ENCODE results near the gene SNX24.
"Not testable (repeated sequence)": the region's sequence is repeated elsewhere in the genome, so short reads cannot be mapped to it uniquely, and the experiment has no call there.

The SNX24 gene

GRCh38 chr5:122924719-122925395 lies 79.4 kb downstream of the SNX24 start:
- no peak for DNase-seq

DNA sequence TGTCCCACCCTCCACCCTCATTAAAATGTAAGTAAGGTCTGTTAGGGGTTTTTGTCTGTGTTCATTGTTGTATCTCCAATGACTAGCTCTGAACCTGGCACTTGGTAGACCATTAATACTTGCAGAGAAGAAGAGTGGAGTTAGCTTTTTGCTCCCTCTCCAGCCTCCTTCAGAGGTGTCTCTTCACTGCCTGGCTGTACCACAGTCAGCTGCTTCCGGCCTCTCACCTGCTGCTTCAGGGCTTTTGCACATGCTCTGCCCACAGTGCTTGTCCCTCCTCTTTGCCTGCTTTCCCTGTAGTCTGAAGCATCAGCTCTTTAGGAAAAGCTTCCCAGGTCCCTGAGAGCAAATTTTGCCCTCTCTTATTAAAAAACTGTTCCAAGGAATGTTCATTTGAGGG lies 83.6 kb downstream of the SNX24 start:
- DNase-seq = no peak

DNA sequence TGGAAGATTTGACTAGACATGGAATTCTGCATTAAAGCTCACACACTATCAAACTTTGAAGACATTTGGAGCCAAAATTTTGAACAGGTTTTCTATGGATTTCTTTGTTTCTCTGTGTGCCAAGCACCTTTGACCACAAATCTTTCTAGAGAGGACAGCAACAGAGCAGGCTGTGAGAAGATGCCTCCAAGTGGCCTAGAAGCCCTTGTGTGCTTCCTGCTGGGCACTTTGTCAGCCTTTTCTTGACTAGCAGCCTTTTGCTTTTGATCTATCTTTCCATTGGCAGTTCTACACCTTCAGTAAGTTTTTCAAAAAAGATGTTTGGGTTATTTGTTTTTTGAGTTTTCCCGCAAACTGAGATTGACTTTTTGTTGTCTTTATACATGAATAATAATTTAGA lies 84.6 kb downstream of the SNX24 start:
- no peak for DNase-seq

DNA sequence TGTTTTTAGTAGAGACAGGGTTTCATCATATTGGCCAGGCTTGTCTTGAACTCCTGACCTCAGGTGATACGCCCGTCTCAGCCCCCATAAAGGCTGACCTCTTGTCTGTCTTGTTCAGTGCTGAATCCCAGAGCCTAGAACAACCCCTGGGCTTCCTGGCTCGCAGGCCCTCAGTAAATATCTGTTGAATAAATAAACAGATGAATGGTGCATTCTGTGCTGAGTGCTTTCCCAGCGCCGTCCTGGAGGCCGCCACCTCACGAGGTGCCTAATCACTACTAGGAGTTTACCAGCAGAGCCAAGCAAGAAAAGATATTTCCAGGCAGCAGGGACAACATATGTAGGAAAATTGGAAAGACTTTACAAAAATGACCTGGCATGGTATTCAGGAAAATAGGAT lies 88.5 kb downstream of the SNX24 start:
- DNase-seq = no peak

DNA sequence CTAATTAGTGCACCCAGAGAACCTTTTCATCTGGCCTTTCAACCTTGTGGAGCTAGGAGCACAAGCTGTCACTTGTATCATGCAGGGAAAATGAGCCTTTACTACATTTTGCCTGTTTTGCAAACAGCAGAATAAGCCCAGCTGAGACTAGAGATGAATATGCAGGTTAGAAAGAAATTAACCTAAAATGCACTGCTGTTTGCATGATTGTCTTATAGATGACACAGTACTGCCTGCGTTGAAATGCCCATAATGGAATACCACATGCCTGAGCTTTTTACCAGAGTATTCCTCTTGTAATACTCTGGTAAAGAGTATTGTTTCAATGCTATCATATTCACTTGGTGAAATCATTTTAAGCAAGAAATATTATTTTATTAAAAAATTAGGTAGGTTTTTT lies 90.7 kb downstream of the SNX24 start:
- DNase-seq = no peak

GRCh38 chr5:122937914-122938313 lies 92.5 kb downstream of the SNX24 start:
- no peak for DNase-seq

DNA sequence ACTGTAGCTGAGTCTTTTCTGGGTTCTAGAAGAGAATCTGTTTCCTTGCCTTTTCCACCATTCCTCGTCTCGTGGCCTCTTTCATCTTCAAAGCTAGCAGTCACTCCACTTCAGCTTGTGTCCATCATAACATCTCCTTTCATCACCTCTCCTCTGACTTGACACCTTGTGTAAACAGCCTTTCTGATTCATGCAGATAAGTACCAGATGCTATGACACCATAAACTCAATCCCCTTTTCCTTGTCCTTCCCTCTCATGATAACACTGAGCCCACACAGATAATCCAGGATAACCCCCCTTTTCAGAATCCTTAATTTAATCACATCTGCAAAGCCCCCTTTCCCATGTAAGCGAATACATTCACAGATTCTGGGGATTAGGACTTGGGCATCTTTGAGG lies 95.5 kb downstream of the SNX24 start:
- no peak for DNase-seq

- DNase-seq = no peak
Measured at GRCh38 chr5:122941737-122942136, 96.3 kb downstream of the SNX24 start.

DNA sequence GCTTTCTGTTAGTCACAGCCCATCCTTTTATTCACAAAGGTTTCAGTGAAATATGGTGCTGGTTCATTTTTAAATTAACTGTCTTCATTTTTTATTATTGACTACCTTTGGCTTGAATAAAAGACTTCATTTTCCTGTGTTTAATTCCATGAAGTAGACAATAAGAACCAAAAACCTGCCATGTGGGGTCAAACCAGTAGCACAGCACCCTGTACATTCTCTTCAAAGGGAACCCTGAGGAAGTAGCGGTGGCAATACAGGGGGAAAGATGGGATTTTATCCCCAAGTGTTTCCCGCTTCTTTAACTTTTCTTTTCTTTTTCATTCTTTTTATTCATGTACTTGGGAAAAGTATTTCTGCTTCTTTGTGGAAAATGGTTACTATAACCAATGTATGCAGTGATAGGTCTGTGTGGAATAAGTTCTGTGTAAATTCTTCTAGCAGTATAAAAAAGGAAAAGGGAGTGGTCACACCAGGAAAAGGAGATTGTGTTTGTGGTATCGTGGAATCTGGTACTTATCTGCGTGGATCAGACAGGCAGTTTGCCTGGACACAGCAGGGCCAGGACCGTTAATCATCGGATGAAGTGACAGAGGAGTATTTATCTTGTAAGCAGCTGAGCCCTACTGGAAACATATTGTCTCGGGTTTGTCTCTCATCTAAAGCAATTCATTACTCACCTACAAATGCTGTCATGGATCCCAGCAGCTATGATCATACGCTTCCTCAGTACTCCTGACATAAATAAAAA lies 96.9 kb downstream of the SNX24 start:
- peak; percentile 11 for DNase-seq

DNA sequence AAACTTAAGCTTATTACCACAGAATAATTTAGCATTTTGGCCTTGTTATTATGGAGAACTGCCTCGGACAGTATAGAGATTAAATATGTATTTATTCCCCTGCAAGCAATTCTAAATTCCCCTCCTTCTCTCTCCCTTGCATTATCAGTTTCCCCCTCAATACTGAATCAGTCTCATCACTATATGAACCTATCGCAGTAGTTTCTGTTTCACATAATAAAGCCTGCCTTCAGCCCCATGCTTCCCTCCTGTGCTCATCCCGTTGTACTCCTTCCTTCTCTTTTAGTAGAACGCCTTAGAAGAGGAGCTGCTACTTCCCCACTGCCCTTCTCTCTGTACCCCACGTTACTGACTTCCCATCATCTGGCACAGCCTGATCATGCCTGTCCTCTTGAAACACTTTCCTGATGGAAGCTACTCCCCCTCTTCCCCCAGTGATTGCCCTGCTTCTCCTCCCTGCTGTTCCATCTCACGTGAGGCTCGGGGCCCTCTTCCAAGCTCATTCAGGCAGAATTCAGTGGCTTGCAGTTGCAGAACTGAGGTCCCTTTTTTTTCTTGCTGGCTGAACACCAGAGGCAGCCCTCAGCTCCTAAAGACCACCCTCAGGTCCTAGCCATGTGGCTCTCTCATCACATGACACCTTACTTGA lies 97.8 kb downstream of the SNX24 start:
- DNase-seq = no peak

DNA sequence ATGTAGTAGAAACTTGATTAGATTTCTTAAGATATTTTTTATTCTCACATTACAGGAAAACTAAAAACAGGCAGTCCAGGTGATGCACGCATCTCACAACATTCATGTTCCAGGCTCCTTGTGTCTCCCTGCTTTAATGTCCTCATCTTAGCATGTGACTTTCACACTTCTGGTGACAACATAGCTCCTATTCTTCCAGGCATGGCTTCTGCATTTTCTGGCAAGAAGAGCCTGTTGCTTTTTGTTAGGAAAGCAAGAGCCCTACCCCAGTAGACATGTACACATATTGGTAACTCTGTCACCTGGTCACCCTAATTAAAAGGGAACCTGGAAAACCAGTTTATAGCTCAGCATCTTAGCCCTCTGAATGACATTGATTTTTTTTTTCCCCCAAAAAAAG lies 98.6 kb downstream of the SNX24 start:
- no peak for DNase-seq

- DNase-seq = no peak
Measured at GRCh38 chr5:122947372-122947771, 102.0 kb downstream of the SNX24 start.

DNA sequence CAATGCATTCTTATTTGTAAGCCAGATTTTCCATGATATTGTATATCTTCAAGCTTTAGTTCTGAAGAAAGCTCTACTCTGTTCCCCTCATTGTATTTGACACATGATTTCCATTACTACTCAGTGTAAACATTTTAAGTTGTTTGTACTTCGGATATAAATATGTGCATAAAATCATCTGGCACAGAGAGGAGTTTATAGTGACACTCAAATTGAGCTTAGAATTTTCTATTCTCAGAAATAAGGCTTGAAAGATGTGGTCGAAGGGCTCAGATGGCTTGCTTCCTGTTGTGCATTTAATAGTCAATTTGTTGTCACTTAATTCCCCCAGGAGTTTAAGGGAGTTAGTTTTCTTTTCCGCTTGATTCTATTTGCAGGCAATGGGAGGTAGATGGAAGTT lies 102.4 kb downstream of the SNX24 start:
- DNase-seq = no peak

DNA sequence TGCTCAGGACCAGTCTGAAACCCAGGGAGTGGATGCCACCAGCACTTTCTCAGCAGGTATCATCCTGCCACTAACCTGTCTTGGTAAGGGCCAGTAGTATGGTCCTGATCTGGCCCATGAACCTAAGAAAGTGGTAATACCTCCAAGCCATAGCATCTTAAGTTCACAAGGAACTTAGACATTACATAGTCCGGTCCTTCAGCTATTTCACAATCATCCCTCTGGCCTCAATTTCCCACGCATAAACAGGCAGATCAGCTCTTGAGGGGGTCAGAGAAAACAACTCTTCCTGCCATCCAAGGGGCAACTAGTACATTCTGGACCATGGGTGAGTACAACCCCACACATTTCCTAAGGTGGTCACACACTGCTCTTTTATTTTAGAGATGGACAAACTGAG lies 102.9 kb downstream of the SNX24 start:
- no peak for DNase-seq

DNA sequence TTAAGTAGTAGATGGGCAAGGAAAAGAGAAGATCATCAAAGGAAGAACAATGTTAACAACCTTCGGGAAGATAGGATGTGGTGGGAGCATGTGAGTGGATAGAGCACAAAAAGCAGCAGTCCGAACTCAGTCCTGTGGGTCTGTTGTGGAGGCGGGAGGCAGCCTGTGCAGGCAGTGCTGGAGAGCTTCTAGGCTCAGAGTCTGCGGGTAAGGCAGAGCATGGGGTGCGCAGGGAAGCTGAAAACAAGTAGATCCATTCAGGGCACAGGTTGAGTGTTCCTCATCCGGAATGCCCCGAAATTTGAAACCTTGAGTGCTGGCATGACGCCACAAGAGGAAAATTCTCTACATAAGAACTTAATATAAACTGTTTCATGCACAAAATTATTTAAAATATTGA lies 106.2 kb downstream of the SNX24 start:
- no peak for DNase-seq

DNA sequence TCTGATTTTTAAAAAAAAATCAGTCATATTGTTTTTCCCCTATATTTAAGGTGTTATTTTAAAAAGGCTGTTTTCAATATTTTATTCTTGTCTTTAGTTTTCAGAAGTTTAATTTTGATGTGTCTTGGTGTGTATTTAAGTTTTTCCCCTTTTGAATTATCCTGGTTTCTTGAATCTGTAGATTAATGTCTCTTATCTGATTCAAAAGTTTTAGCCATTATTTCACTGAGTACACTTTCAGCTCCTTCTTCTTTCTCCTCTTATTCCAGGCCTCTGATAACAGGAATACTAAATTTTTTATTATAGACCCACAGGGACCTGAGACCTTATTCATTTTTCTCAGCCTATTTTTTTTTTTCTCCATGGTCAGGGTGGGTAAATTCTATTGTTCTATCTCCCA lies 109.3 kb downstream of the SNX24 start:
- no peak for DNase-seq

DNA sequence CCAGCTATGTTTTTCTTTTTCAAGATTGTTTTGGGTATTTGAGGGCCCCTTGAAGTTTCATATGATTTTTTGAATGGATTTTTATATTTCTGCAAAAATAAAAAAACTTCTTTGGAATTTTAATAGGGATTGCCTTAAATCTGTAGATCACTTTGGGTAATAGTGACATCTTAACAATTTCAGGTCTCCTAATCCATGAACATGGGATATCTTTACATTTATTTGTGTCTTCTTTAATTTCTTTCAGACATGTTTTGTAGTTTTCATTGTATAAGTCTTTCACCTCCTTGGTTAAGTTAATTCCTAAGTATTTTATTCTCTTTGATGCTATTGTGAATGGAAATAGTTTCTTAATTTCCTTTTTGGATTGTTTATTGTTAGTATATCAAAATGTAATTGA lies 112.0 kb downstream of the SNX24 start:
- DNase-seq = no peak

DNA sequence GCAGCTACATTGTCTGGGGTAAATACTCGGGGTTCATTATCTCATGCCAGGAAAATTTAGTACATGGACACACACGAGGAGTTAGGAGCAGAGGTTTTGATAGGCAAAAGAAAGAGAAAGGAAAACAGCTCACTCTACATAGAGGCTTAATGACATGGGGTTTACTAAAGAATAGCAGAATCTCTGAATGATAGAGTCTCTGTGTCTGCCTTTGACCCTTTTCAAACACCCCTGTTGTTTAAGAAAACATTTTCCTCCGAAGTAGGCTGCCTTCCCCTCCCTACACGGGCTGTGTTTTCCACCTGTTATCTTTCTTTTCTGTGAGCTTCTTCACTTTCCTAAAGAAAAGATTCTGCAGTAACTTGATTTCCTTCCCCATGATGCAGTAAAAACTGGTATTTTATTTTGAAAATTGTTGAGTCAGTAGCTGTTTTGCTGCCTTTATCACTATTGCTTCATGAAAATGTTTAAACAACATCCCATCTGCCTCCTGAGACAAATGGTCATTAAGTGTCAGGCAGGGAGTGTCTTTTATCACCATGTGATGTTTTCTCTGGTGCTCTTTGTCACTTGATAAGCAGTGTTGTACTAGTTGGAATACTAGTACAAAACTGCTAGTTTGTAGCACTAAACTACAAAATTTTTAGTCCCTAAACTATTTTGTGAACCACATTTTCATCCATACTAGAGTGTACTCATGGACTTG lies 114.5 kb downstream of the SNX24 start:
- no peak for DNase-seq

GRCh38 chr5:122963305-122963704 lies 117.9 kb downstream of the SNX24 start:
- DNase-seq = no peak

- DNase-seq = peak; percentile 76
Measured at GRCh38 chr5:122965111-122965510, 119.7 kb downstream of the SNX24 start.

DNA sequence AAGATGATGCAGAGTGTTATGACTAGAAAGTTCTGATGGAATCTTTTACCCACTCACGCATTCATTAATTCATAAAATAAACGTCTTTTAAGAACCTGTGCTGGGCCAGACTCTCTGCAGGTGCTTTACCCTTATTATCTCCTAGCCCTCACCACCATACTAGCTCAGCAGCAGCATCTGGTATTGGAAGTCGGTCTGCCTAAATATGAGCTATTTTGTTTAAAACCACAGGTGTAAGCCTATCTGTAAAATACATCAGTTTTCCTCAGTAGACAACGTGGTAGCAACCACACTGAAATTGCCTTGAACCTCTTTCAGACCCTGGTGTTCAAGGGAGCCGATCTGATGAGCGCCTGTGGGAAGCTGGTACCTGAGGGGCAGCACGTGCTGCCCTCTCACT lies 121.7 kb downstream of the SNX24 start:
- no peak for DNase-seq

GRCh38 chr5:122967625-122968024 lies 122.2 kb downstream of the SNX24 start:
- DNase-seq = no peak

DNA sequence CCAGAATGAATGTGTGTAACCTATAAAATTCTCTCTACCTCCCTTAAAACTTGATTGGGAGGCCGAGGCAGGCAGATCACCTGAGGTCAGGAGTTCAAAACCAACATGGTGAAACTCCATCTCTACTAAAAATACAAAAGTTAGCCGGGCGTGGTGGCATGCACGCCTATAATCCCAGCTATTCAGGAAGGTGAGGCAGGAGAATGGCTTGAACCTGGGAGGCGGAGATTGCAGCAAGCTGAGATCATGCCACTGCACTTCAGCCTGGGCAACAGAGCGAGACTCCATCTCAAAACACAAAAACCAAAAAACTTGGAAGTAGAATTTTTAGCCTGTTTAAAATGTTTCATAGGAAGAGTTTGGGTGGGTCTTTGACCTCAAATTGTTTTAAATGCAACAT lies 122.6 kb downstream of the SNX24 start:
- DNase-seq = not testable (repeated sequence)

DNA sequence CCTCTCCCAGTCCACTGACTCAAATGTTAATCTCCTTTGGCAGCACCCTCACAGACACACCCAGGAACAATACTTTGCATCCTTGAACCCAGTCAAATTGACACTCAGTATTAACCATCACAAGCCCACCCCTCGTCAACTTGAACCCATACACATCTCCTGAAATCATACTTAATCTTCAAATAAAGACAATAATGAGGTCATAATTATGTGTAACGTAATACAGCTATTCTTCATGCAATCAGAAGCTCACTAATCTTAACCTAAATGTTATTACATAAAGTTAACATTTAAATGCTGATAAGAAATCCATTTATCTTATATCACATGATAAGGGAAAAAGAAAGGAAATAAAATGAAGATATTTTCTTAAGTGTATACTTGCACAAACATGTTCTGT lies 125.9 kb downstream of the SNX24 start:
- no peak for DNase-seq

All from NCI-H1105 treated with DMSO at 0.1 percent for 48 hours (cell line).